Stimulated activated naive CD4-positive, alpha-beta T cell (primary cell): ENCODE data around the gene AQR.
"Not testable (repeated sequence)": the region's sequence is repeated elsewhere in the genome, so short reads cannot be mapped to it uniquely, and the experiment has no call there.

ENCODE experiments used
- DNase-seq, 6 experiments: peaks; one replicate each; lab custom pipeline; 2025; lab: John Stamatoyannopoulos, UW

AQR gene

GRCh38 chr15:34813446-34814190 lies 155.9 kb downstream of the AQR start:
- no peak for DNase-seq

DNA sequence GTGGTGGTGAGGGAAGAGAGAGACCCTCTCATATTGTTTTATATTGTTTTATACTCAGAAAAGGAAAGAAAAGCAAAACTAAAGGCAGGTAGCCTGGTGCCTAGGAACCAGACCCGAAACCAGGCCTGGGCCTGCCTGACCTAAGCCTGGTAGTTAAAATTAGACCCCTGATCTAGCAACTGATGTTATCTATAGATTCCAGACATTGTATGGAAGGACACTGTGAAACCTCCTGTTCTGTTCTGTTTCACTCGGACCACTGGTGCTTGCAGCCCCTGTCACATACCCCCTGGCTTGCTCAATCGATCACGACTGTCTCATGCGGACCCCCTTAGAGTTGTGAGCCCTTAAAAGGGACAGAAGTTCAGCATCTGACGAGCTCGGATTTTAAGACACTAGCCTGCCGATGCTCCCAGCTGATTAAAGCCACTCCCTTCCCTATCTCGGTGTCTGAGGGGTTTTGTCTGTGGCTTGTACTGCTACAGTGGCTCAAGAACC lies 156.6 kb downstream of the AQR start:
- not testable (repeated sequence) for DNase-seq

- DNase-seq: no peak
Observed at GRCh38 chr15:34812369-34812768, 157.2 kb downstream of the AQR start.

DNA sequence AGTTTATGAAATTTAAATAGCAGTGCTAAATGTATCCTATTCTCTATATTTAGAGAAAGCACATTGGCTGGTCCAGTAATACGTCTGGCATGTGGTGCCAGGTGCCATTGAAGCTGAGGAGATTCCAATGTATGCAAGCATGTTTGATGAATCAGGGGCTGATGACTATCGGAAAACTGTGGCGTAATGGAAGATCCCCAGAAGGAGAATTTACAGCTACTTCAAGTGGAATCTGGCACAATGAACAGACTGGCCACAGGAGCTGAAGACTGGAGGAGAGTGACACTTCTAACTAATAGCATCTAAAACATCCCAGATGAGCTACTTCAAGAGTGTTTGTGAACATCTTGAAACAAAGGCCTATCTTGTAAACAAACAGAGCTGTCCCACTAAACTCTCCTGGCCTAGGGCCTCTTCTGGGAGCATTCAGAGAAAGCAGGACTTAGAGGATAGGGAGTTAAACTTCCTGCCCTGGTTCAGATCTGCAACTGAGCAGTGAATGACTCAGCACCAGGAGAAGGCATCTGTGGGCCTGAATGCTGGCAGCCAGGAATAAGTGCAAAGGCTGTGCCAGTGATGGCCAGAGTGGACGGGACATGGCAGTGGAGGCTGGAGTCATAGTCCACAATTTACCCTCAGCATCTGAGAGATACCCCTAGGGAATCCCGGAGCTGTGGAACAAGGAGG lies 159.0 kb downstream of the AQR start:
- no peak for DNase-seq

DNA sequence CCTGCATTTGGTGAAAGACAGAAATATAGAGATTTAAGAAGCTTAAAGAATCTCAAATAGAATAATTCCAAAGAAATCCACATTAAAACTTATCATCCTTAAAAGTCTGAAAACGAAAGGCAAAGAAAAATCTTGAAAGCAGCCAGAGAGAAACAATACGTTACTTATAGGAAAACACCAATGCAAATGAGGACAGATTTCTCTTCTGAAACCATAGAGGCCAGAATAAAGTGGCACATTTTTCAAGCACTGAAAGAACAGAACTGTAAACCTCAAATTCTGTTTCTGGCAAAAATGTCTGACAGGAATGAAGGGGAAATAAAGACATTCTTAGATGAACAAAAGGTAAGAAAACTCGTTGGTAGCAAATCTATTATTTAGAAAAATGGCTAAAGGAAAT lies 160.4 kb downstream of the AQR start:
- no peak for DNase-seq

- no peak for DNase-seq
Observed at GRCh38 chr15:34808016-34808415, 161.5 kb downstream of the AQR start.

- DNase-seq: not testable (repeated sequence)
Observed at GRCh38 chr15:34807241-34807640, 162.3 kb downstream of the AQR start.

GRCh38 chr15:34804776-34805175 lies 164.8 kb downstream of the AQR start:
- no peak for DNase-seq

DNA sequence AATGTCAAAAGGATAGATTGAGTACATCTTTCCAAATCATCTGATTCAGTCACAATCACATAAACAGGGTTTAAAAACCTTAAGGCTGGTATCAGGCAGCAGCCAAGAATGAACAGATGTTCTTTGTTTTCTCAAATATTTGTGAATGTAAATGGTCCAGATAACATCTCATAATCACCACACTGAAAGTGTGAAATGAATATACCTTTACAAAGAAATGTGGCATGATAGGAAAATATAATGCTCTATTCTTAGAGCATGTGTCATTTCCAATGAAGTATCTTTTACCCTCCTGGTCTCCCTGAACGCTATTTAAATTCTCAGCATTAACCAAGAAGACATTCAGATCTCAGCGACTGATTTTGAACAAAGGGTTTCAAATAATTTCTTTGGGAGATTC lies 165.4 kb downstream of the AQR start:
- no peak for DNase-seq

DNA sequence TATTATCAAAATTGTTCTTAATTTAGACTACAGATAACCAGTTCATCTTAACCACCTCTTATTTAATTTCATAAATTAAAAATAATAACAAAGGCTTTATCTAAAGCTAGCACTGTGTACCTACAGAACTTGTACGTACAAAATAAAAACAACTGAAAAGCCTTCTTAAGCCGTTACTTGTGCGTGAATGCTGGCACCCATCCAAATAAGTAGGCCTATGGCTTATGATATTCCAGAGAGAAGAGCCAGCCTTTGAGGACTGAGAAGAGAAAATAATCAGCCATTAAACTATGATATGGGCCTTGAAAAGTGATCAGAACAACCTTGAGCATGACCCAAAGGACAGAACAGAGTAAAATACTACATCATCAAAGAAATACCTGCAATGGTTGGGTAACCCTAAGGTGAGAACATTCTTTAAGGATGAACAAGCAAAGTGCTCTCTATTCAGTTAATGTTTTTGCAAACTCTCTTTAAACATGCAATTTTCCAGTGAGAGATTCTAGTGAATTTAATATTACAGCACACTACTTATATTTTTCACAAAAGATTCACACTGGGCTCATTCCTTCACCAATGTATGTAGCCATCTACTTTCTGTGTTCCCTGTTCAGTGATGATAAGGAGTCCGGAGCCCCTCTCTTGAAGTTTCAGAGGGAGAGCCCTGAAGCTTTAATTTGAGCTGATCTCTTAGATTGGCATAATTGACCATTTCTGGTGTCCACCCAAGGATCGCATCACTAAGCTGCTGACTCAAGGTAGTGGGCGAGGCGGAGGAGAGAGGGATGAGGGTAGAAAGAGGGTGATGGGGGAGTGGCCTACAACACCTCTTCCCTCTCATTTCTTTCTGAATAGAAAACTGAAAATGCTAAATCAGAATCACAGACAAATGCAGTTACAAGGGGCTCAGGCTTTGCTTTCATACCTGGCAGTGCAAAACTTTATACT lies 166.5 kb downstream of the AQR start:
- DNase-seq: no peak

GRCh38 chr15:34802371-34802770 lies 167.2 kb downstream of the AQR start:
- no peak for DNase-seq
